Measurements from ENCODE around the gene TNS3. TPM values are rescaled to one million over a fixed set of nuclear protein-coding genes. Genes with fewer than 3 reads are reported as not detected.

Gene TNS3
- total RNA-seq, 1 experiment from 2014 or later: 9.5 TPM

DNA sequence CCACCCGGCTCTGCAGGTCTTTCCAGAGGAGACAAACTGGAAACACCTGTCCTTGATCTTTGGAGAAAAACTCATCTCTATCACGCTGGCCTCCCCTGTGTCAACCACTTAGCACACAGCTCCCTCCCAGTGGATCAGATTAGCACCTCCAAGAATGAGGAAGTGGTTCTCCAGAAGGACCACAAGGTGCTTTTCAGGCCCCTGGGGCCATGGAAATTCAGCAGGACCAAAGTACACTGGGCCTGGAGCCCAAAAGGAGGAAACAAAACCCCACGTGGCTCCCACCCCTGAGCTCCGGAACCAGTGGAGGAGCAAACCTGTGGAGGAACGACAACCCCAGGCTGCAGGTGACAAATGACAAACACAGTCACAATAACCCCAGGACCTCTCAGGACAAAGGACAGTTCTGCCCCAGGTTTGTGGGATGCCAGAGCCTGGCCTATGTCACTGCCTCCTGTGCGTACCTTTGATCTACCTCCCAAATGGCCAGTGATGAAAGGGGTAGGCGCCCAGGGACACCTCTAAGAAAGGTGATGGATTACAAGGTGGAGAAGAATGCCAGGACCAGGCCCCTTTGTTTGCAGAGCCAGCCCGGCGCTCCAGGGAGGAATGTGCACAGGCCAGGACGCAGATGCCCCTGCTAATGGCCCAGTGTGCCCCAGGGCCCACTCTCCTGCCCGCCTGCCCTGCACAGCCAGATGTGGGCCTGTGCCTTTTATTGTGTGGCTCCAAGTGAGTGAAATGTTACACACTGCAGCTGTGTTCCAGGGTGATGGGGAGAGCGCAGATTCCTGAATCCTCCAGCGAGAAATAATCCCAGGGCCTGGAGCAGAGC lies 5.7 kb downstream of the TNS3 start:
- Mint-ChIP-seq H3K27ac (peak overlapping the region in 2 of 3 experiments; percentile 68 to 87; a peak in 3 of 7 replicates), H3K4me3 (no peak overlapping the region), H3K9me3 (no peaks in the 10 kb centered on the region), H3K36me3 (ENCODE audit: insufficient read depth in 1 of 3, low read depth in 3 of 3) (peaks cover 0 to 12% (median 0%) of the 10 kb centered on the region in 3 experiments; a peak in 3 of 7 replicates), H3K27me3 (ENCODE audit: low read depth) (peaks cover 14% of the 10 kb centered on the region), H3K4me1 (peaks cover 67 to 74% of the 10 kb centered on the region in 2 experiments)
- H3K79me2 ChIP-seq (ENCODE audit: insufficient read depth, low read length): no peaks in the 10 kb centered on the region
- no peak overlapping the region for H3K14ac ChIP-seq (ENCODE audit: insufficient read depth, low read length)
- H2AK5ac ChIP-seq (ENCODE audit: insufficient read length, low read length): no peak overlapping the region
- TF ChIP-seq, protein P1, sequence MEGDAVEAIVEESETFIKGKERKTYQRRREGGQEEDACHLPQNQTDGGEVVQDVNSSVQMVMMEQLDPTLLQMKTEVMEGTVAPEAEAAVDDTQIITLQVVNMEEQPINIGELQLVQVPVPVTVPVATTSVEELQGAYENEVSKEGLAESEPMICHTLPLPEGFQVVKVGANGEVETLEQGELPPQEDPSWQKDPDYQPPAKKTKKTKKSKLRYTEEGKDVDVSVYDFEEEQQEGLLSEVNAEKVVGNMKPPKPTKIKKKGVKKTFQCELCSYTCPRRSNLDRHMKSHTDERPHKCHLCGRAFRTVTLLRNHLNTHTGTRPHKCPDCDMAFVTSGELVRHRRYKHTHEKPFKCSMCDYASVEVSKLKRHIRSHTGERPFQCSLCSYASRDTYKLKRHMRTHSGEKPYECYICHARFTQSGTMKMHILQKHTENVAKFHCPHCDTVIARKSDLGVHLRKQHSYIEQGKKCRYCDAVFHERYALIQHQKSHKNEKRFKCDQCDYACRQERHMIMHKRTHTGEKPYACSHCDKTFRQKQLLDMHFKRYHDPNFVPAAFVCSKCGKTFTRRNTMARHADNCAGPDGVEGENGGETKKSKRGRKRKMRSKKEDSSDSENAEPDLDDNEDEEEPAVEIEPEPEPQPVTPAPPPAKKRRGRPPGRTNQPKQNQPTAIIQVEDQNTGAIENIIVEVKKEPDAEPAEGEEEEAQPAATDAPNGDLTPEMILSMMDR (conservative IDR thresholded peaks at IDR 0.05): no peak
- no peak overlapping the region for H2BK5ac ChIP-seq (ENCODE audit: insufficient read length, low read length)
- no peak overlapping the region for H3K56ac ChIP-seq (ENCODE audit: insufficient read length, low read depth, low read length)
- no peak overlapping the region for H3K4me2 ChIP-seq (ENCODE audit: insufficient read depth, insufficient read length, low read length)
- H3K18ac ChIP-seq (ENCODE audit: insufficient read length, low read depth, low read length): no peak overlapping the region
- H3K79me1 ChIP-seq (ENCODE audit: insufficient read depth, low read depth, low read length, poor library complexity, severe bottlenecking): no peaks in the 10 kb centered on the region
- no peak overlapping the region for H2BK120ac ChIP-seq (ENCODE audit: low read depth, low read length, poor library complexity, severe bottlenecking)
- H2AFZ ChIP-seq (ENCODE audit: low read length): no peak overlapping the region
- H2BK12ac ChIP-seq (ENCODE audit: insufficient read length, low read depth, low read length): no peak overlapping the region
- H3K9ac ChIP-seq (ENCODE audit: extremely low read depth, insufficient read length, low read length): no peak overlapping the region
- no peaks in the 10 kb centered on the region for H3K9me3 ChIP-seq (ENCODE audit: control insufficient read depth, low read depth, low read length)
- no peak overlapping the region for H3K23ac ChIP-seq (ENCODE audit: insufficient read length, low read depth, low read length)
- WGBS (ENCODE audit: extremely low coverage, insufficient read length, low lambda C conversion rate): no CpG with 5 or more reads among the region's 13 CpGs
- peaks cover 4% of the 10 kb centered on the region for H3K23me2 ChIP-seq (ENCODE audit: insufficient read length, low read depth, low read length, poor library complexity, severe bottlenecking)
- no peak overlapping the region for H2BK15ac ChIP-seq (ENCODE audit: low read depth, low read length)
- H4K5ac ChIP-seq (ENCODE audit: insufficient read length, low read depth, low read length): no peak overlapping the region
- H4K8ac ChIP-seq (replicated peaks; ENCODE audit: insufficient read length, low read depth, low read length): no peak overlapping the region
- no peak for DNase-seq
- H3K27me3 ChIP-seq (ENCODE audit: insufficient read depth, low read length): no peaks in the 10 kb centered on the region
- H3K4ac ChIP-seq (ENCODE audit: low read depth, low read length): no peak overlapping the region
- H4K20me1 ChIP-seq (ENCODE audit: control insufficient read depth, insufficient read depth, insufficient read length): no peaks in the 10 kb centered on the region
- no peak overlapping the region for H3K27ac ChIP-seq (ENCODE audit: insufficient read length, low read depth, low read length)
- H4K91ac ChIP-seq (ENCODE audit: insufficient read length, low read depth, low read length): no peak overlapping the region
- H3T11ph ChIP-seq (ENCODE audit: low read length): no peak overlapping the region
- H3K4me1 ChIP-seq (ENCODE audit: insufficient read depth, low read length): peaks cover 4% of the 10 kb centered on the region; the same call in 1 of the 2 replicates
- no peak overlapping the region for H2BK20ac ChIP-seq (ENCODE audit: low read depth, low read length, poor library complexity, severe bottlenecking)
